ENCODE data around the gene ADM2.

Gene ADM2

DNA sequence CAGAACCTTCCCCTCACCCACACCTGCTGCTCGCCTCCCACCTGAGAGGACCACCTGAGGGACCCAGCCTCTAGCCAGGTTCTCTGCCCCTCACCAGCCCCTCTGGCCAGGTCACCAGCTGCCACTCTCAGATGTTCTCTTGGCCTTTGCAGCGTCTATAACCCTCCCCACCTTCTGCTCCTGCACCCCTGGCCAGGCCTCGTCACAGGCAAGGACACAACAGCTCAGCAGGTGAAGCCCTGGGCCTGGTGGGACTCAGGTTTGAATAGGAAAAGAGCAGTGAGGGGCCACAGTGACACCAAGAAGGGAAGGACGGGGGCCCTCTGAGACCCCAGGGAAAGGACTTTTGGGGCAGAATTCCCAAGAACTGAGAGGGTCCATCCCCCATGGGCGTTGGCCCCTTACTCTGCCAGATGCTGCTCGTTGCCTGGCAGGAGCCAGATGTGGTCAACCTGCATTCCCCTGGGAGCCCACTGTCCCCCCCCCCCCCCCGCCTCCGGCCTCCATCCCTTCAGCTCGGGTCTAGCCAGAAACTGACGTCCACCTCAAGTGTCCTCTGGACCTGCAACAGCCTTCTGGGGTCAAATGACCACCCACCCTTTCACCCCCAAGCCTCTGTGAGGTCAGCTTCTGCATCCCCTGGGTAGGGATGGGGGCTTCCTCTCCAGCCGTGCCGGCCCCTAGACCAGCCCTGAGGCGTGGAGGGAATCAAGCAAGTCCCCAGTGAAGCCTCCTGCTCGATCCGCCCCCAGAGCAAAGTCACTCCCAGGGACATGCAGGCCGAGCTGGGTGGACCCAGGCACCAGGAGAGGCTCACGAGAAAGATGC lies 35.2 kb upstream of the ADM2 start:
- DNase-seq: no peak

DNA sequence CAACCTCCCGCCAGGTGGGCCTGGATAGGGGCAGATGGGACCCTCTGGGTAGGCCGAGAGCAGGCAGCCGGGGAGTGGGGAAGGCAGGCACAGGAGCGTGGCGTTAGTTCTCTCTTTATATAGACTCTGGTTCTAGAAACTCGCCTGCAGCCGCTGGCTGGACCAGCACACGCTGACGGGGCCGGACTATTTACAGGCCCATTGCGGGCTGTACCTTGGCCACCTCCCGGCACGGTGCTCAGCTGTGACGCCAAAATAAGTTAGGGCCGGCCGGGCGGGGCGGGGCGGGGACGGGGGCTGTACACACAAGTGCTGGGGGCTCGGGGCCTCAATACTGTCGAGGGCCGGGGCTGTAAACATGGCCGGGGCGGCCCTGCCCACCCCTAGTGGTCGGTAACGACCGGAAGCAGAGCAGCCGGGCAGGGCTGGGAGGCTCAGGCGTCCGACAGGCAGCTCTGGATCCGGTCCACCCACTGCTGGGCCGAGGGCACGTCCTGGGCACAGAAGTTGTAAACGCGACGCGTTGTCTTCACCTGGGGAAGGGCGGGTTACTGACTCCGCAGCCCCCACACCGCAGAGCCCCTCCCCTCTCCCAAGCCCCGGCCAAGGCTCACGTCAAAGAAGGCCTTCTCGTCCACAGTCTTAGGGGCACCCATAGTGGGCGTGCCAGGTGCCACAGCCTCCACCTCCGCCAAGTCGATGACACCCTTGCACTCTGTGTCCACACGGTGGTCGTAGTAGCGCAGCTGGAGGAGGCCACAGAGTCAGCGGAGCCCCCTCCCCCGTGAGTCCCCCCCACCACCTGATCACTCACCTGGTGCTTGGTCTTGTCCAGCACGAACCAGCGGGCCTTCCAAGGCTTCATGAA lies 34.4 kb upstream of the ADM2 start:
- no peak for DNase-seq

DNA sequence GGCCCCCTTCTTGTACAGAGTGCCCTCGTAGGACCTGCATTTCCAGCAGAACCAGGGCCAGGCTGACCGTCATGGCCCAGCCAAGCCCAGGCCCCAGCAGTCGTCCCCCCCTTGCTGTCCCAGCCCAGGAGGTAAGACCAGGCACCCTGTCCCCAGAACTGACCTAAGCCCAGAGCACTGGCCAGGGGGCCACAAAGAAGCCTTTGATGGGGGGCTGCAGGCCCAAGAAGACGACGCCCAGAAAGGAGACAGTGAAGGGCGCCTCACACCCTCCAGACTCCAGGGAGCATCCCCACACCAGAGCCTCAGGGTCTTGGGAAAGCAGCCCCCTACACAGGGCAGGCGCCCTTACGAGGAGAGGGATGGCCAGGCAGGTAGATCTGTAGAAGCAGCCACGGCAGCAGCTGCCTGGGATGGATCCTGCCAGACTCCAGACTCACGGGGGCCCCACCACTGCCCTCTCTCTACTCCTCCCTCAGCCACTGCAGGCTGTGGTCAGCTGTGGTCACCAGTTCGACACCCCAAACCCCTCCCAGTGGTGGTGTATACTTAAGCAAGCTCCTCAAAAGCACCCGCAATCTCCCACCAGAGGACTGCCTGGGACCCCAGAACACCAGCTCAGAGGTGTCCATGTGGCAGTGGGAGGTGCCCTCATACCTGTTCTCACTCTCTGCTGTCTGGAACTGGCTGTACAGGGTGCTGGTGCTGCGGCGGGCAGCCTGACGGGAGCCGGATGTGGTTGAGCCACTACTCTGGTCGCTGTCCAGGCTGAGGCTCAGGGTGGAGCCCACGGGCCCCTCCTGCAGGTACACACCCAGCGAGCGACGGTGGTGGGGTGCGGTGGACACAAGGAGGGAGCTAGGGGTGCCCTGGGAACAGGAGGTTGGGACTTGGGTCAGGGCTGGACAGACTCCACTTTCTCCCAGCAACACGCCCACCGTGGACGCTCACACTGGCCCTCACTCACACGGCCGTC lies 33.5 kb upstream of the ADM2 start:
- DNase-seq: no peak

DNA sequence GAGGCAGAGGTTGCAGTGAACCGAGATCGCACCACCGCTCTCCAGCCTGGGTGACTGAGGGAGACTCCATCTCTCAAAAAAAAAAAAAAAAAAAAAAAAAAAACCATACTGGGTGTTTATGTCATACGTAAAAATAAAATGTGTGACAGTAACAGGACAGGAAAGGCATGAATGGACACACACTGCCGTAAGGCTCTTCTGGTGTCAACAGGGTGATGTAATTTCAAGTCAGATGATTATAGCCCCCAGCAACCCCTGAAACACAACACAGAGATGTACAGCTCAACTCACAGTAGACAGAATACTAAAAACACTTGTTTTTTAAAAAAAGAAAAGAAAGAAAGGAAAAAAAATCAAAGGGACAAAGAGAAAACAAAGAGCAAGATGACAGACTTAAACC lies 28.7 kb upstream of the ADM2 start:
- no peak for DNase-seq

DNA sequence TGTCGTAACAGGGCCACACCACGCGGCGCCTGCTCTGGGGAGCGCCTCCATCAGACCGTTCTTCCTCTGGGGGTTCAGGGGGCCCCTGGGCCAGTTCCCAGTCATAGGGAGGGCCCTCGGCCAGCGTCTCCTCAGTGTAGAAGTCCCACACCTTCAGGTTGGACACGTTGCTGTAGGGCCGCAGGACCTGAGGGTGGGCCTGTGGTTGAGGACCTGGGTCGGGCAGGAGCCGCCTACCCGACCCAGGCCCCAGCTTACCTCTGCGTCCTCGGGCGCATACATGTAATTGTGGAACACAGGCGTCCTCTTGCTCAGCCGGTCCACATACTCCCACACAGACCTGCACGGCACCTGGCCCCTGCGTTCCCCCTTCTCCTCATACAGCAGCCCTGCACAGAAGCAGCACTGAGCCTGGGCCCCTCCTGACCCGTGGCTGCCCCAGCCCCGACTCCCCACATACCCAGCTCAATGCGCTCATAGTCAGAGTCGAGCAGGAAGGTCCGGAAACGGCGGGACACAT lies 26.7 kb upstream of the ADM2 start:
- no peak for DNase-seq

DNA sequence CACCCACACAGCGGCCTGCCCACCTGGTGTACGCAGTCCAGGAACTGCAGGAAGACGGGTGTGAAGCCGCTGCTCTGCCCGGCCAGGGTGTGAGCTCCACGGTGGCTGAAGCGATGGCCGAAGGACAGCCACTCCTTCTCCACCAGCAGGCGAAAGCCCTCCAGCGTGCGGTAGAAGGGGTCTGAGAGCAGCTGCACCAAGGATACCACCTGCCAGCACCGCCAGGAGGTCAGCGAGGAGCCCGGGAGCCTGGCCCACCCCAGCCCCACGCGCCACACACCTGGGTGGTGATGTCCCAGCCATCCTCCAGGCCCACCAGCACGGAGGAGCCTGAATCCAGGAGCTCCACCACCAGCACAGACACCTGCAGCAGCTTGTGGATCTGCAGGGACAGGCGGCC lies 26.1 kb upstream of the ADM2 start:
- no peak for DNase-seq

DNA sequence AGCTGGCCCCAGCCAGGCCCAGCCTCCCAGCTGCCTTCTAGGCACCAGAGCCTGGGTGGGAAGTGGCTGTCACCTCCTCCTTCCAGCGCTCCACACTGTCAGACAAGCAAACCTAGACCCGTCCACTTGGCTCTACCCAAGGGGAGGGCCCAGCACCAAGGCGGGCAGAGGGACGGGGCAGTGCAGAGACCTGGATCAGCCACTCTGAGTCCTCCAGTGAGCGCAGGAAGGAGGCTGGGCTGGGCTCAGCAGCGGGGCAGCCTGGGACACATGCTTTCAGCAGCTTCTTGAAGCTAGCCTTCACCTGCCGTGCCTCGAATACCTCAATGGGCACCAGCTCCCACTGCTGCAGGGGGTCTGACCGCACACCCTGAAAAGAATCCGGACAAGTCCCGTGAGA lies 25.3 kb upstream of the ADM2 start:
- DNase-seq: no peak

DNA sequence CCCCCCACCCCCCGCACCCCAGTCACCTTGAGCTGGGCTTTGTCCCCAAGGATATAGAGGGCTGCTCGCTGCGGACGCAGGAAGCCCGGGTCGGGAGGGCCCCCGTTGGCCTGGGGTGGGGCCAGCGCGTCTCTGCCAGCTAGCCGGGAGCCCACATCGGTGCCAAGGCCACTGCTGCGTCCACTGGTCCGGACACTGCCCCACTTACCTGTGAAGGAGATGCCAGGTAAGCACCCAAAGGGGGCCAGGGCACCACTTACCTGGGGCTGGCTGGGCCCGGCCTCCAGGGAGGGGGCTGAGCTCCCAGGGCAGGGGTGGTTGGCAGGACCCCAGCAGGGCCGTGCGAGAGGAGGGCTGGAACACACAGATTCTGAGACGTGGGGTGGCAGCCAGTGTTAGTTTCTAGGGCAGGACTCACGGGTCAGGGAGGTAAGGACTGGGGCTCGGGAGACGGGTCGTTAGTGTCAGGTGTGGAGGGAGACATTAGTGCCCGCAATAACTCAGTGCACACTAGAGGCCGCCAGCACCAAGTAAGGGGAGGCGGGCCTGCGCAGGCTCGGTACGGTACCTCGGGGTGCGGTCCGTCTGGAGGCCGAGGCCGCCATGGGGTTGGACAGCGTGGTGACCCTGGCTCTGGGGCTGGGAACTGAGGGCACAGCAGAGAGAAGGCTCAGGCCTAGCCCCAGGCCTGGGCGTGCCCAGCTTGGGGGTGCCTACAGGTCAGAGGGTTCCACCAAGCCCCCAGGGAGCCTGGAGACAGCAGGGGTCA lies 24.7 kb upstream of the ADM2 start:
- DNase-seq: no peak

DNA sequence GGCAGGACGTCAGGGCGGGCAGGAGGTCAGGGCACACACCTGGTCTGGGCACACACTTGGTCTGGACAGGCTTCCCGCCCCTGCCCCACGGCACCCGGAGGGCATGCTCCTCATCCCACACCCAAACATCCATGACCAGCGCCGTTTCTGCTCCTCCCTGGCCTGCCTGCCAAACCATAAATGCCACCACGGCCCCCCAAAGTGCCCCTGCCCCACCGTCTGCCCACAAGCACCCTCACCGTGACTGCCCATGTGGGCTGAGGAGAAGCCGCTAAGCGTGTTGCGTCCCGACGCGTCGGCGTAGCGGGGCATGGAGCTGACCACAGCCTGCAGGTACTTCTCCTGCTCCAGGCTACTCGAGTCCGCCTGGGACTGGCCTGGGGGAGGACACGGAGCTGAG lies 22.3 kb upstream of the ADM2 start:
- DNase-seq: no peak

DNA sequence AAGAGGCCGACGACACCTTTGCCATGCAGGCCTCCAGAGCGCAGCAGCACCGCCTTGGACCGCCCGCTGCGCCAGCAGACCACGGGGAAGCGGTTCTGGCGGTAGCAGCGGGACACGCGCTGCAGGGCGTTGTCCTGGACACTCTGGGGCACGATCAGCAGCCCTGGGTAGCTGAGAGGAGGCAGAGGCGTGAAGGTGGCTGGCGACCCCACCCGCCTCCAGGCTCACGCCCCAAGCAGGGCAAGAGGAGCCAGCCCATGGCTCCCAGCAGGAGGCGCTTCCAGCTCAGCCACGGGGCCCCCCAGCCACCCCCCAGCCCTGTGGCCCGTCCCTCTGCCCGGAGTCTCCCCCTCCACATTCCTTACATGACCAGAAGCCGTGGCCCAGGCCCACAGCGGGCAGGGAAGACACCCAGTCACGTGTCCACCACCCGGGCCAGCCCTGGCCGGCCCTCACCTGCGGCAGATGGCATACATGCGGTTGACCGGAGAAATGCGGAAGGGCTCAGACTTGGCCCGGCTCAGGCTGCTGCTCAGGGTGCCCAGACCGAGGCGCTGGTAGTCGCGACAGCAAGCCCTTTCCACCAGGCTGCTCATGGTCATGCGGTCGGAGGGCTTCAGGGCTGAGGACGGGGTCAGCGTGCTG lies 21.7 kb upstream of the ADM2 start:
- DNase-seq: no peak

DNA sequence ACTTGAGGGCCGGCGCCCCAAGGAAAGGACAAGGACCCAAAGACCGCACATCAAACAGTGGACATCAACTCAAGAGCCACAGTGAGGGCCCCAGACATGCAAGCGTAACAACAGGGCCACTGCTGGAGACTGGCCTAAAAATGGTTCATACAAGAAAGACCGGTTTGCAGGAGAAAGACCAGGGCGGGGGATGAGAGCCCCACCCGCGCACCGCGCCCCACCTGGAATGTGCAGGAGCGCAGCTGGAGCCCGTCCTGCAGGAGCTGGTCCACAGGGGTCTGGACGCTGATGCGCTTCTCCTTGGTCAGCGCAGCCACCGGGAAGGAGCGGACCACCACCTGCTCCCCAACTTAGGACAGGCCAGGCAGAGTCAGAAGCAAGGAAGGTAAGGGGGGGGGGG lies 20.4 kb upstream of the ADM2 start:
- no peak for DNase-seq

DNA sequence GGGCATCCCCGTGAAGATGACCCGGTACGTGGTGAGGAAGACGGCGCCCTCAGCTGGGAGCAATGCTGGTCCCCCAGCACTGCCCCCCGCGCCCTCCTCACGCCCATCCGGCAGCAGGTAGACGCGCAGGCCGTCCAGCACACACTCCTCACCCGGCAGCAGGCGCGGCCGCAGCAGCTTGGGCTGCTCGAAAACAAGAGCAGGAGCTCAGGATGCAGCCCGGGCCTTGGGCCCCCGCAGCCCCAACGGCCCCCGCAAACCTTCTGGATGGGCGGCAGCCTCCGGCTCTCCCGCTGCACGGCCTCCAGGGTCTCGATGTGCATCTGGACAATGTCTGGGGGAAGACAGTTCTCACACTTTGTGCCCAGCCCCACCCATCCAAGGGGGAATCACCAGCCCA lies 19.8 kb upstream of the ADM2 start:
- DNase-seq: no peak

DNA sequence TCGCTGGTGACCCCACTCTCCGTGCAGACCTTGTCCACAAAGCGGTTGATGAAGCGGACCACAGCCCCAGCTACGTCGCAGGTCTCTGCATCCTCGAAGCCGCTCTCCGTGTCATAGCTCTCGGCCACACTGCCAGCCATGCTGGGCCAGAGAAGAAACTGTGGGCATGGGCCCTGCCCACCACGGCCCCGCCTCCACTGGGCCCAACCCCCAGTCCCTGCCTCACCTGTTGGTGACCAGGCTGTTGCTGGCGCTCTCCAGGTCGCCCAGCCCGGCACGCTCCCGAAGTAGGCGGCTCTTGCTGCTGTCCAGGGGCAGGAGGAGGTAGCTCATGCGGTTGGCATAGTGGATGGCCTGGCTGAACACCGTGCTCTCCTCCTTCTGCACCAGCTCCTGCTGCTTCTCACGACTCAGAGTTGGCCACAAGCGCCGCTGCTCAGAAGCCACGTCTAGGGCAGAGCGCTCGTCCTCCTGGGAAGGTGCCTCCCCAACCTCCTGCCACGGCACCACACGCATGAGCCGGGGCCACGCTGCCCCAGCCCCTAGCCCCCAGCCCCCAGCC lies 19.3 kb upstream of the ADM2 start:
- DNase-seq: no peak

DNA sequence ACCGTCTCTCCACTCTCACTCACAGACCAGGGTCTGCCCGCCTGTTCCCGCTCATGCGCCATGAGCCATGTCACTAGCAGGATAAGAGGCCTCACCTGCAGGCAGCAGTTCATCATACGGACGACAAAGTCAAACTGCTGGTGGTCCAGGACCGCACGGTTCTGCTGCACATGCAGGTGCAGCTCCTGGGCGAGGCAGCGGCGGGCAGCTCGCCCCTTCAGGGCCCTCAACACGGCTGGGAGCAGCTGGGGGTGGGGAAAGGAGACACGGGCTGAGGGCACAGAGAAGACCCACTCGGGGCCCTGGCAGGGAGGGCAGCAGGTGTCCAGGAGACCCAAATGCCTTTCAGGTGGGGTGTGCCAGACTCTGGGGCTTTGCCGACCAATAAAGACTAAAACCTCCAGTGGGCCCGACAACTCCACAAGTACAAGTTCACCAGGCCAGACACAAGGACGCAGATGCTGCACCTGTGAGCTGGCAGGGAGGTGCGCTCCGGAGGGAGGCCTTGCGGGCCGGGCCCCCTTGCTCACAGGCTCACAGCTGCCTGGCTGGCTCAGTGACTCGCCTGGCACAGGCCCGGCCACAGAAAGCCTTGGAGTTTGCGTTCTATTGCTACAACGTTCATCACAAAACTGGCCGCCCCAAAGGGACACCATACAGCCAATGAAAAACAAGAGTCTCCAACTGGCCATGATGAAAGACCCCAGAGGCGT lies 18.0 kb upstream of the ADM2 start:
- no peak for DNase-seq

DNA sequence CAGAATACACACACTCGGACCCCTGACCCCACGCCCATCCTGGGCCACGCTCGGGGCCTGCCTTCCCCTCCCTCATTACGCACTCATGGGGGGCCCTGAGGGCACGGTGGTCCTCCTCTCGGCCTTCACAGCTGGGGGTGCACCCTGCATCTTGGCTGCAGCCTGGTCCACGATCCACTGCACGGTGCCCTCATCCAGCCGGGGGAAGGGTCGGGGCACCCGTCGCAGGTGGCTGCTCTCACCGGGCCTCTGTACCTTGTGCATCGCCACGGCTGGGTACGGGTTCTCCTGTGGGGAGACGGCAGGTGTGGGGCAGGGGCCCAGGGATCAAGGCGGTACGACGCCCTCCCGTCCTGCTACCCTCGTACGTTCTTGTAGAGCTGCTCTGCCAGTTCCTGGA lies 16.9 kb upstream of the ADM2 start:
- DNase-seq: no peak

DNA sequence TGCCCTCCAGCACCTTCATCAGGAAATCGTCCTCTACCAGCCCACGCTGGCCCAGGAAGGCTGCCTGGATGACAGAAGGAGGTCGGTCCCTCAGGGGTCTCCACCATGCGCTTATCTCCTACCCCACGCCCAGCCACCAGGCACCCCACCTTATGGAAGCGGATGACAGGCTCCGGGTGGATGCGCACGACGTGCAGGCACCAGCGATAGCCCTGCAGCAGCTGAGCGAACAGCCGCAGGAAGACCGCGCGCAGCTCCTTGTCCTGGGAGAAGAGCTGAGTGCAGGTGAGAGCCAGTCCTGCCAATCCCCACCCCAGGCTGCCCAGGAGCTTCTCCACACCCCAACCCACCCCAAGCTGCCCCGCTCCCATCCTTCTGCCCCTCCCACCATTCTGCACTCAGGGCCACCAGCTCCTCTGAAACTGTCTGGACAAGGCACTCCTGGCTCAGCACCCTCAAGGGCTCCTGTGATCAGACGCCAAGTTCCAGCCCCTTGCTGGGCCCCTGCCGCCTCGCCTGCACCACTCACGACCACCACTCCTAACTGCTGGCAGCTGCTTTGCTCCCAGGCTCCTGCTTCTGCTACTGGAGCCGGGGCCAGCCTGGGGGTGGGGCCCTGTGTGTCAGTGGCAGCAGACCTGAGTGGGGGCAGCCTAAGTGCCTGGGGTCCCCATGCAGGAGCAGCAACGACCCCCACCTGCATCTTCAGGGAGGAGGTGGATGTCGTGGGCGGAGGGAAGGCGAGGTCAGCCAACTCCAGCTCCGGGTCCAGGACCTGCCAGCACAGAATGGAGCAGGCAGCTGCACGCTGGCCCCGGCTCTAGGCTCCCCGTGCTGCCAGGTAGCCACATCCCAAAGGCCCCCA lies 16.0 kb upstream of the ADM2 start:
- no peak for DNase-seq

DNA sequence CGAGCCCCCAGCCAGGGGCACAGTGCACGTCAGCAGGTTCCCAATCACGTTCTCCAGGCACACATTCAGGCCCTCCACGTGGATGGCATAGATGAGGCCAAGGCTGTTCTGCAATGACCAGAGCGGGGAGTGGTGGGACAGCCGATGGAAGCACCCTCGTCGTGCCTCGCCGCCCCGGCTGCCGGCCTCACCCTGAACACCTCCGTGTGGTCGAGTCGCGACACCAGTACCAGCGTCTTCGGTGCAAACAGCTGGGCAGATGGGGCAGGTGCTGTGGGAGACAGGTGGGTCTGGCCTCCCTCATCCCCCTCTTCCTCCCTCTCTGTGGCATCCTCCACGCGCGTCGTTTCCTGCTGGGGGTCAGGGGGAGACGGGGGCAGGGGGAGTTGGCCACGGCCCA lies 14.0 kb upstream of the ADM2 start:
- DNase-seq: no peak

DNA sequence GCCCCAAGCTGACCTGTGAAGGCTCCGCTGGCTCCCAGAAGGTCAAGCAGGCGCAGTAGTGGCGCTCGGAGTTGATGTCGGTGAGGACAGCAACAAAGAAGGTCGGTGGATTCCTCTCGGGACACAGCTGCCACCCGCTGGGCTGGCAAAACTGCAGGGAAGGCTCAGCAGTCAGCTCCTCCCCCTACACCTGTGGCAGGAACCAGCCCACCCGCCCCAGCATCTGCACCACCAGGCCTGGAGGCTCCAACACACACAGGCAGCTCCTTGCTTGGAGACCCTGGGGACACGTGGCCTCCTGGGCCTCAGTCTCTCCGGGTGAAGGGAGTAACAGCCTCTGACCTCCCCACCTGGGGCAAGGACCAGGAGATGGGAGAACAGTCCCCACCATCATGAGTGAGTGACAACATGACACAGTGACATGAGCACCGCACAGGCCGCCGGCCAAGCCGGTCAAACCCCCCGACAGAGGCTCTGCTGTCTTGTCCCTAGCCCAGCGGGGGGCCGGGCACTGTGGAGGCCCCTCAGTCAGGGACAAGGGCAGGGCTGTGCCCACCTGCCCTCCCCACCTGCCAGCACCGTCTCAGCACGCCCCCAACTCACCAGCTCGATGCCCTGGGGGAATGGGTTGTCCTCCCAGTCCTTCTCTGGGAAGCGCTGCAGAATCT lies 13.4 kb upstream of the ADM2 start:
- DNase-seq: no peak

DNA sequence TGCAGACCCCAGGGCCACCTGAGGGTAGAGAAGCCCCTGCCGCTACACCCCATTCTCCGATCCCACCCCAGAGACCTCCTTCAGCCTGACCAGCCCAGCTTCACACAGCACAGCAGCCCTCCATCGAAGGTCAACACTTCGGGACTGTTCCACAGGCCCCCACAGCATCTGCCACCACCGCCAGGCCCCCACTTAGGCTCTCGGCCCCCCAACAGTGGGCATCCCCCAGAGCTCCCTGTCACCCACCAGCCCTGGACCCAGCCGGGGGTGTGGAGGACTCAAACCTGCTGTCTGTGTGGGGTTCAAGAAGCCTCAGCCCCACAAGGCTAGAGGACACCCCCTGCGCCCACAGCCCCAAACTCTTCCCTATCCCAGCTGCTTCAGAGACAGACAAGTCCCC lies 12.7 kb upstream of the ADM2 start:
- DNase-seq: no peak

Measured in hippocampal formation (tissue), 2 donors.